HG02642 (cell line): ENCODE data around the gene NAV3.
"Not testable (repeated sequence)": the region's sequence is repeated elsewhere in the genome, so short reads cannot be mapped to it uniquely, and the experiment has no call there.

ENCODE experiments used
- ATAC-seq: cut with Tn5 transposase; IDR thresholded peaks from one replicate; pipeline ENCODE4 v1.9.1; 2021; ENCODE audit warnings: mild to moderate bottlenecking; ENCODE audit not compliant: unreplicated experiment, poor library complexity

NAV3 gene

DNA sequence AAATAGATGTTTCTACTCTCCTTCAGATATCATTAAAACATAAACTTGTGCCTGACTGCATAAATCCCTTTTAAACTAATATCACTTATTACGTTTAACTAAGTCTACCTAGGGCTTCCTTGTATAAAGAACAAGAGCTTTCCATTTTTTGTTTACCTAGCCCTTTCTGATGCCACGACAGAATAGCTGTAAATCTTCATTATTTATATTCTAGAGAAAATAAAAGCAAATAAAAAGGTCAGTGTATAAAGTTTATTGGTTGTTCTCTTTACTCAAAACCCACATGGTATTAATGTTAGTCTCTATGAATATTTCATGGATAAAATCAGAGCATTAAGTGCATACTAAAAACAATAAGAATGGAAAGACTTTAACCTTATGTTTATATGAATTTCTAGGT lies 269.1 kb downstream of the NAV3 start:
- ATAC-seq: no peak

DNA sequence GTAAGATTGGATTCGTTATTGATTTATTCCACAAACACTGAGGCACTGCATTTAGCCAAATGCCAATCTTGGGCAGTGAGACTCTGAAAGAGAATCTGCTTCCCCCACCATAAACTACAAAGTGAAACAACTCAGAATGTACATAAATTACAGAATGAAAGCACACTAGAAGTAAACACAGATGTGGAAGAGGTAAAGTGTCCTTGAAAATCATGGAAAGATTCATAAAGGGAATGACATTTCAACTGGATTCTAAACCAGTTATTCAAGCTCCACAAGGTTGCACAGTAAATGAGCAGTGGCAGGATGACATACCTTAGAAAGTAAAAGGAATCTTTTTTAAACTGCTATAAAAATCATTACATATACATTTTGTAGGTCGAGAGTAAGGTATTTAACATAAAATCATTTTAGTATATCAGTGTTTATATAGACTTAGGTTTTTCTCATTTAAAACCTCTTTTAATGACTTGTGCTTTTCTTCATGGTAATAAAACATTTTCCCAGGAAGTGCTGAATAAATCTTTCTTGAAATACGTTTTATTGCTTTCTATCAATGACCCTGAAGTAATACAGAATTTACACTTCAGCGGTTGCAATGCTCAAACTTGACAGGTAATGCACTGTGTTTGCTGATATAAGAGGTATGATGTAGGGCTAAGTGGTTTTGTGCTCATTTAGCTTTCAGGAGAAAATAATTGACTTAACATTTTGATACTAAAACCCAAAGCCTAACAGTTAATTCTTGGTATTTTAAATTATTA lies 270.6 kb downstream of the NAV3 start:
- ATAC-seq: no peak

DNA sequence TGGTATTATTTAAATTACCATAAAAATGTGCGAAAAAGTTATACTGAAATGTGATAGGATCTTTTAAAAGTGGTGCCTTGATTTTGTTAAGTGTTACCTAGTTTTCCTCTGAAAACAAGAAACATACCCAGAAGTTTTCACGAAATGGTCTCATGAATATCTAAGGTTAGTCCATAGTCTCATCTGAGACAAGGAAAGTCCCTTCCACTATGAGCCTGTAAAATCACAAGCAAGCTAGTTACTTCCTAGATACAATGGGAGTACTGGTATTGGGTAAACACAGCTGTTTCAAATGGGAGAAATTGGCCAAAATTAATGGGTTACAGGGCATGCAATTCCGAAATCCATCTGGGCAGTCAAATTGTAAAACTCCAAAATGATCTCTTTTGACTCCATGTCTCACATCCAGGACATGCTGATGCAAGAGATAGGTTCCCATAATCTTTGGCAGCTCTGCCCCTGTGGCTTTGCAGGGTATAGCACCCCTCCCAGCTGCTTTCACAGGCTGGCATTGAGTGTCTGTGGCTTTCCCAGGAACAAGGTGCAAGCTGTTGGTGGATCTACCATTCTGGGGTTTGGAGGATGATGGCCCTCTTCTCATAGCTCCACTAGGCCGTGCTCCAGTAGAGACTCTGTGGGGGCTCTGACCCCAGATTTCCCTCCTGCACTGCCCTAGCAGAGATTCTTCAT lies 271.4 kb downstream of the NAV3 start:
- ATAC-seq: no peak

DNA sequence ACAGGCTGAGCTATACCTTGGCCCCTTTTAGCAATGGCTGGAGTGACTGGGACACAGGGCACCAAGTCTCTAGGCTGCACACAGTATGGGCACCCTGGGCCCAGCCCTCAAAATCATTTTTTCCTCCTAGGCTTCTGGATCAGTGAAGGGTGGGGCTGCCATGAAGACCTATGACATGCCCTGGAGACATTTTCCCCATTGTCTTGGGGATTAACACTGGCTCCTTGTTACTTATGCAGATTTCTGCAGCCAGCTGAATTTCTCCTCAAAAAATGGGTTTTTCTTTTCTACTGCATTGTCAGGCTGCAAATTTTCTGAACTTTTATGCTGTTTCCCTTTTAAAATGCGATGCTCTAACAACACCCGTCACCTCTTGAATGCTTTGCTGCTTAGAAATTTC lies 272.1 kb downstream of the NAV3 start:
- ATAC-seq: not testable (repeated sequence)

DNA sequence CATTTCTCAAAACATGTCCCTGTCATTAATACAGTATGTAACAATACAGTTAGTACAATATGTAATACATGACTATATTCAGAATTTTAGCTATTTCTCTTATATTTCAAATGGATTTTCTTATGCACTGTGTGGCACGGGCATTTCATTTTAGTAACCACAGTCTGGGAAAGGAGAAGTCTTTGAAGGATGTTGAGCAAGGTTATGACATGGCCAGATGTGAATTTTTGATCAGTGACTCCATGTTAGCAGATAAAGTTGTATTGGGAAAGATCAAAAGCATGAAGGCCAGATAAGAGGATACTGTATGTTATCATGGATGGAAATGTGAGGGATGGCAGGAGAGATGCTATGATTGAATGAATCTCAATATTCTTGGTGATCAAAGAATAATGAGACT lies 285.2 kb downstream of the NAV3 start:
- no peak for ATAC-seq

DNA sequence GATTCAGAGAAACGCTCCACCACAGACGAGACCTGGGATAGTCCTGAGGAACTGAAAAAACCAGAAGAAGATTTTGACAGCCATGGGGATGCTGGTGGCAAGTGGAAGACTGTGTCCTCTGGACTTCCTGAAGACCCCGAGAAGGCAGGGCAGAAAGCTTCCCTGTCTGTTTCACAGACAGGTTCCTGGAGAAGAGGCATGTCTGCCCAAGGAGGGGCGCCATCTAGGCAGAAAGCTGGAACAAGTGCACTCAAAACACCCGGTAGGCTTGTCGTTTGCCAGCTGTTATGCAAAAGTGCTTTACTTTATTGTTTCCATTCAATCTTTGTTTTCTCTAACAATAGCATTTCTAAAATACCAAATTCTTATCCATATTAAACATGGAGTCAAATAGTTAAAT lies 287.3 kb downstream of the NAV3 start:
- ATAC-seq: no peak

DNA sequence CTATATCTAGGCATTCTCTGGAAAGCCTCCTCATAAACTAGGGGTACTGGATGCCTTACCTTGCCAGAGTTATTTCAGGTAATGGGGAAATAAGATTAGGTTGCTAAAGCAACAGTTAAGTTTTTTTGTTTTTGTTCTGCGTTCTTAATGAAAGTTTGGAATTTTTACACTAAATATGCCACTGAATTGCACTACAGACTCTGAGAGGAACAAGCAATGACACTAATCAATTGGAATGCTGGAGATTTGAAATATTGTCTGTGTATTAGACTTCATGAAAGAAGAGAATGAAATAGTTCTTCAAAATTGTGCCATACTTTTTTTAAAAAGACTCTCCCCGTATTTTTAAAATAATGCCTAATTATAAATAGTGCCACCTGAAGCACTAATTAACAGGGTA lies 287.8 kb downstream of the NAV3 start:
- ATAC-seq: no peak

DNA sequence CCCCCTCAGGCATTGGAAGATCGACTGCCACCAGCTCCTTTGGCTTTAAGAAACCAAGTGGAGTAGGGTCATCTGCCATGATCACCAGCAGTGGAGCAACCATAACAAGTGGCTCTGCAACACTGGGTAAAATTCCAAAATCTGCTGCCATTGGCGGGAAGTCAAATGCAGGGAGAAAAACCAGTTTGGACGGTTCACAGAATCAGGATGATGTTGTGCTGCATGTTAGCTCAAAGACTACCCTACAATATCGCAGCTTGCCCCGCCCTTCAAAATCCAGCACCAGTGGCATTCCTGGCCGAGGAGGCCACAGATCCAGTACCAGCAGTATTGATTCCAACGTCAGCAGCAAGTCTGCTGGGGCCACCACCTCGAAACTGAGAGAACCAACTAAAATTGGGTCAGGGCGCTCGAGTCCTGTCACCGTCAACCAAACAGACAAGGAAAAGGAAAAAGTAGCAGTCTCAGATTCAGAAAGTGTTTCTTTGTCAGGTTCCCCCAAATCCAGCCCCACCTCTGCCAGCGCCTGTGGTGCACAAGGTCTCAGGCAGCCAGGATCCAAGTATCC lies 288.7 kb downstream of the NAV3 start:
- ATAC-seq: no peak

DNA sequence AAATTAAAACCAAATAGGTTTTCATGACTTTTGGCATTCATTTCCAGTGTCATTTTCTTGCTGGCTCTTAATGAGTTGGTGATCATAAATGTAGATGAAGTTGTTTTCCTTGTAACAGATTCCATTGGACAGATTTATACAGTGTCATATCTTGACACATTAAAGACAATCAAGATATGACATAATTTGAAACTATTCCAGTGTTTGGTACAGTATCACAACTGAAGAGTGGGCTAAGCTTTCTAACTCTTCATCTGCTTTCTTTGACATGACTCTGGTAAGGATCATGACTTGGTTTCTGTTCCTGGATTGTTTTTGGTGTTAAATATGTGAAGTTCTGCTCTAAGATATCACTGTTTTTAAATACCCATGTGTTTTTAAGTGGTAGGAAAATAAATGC lies 289.6 kb downstream of the NAV3 start:
- ATAC-seq: no peak

DNA sequence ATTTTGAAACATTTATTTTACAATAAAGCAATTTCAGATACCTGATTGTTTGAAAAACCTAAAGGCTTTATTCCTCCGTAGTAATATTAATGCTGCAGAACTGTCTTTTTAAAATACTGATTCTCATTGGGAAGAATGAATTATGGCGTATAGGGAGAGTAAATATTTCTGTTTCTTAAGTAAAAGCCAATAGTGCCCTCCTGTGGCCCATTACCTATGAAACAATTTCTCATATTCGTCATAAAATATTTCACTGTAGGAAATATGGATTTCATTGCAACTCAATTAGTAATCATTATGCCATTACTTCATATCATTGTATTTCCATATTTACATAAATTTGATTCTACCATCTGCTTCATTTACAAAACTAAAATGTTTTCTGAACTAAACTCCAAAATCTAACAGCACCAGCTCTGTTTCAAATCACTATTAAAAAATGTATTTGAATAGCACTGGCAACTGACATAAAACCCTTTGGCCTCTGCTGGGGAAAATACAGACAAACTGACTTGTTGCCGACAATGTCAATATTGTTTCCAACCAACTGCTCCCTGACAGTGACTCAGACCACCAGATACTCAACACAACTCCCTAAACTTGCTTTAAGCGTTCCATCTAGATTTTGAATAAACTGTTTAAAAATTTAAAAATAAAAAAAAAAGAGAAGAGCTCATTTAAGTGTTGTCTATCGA lies 290.3 kb downstream of the NAV3 start:
- no peak for ATAC-seq

DNA sequence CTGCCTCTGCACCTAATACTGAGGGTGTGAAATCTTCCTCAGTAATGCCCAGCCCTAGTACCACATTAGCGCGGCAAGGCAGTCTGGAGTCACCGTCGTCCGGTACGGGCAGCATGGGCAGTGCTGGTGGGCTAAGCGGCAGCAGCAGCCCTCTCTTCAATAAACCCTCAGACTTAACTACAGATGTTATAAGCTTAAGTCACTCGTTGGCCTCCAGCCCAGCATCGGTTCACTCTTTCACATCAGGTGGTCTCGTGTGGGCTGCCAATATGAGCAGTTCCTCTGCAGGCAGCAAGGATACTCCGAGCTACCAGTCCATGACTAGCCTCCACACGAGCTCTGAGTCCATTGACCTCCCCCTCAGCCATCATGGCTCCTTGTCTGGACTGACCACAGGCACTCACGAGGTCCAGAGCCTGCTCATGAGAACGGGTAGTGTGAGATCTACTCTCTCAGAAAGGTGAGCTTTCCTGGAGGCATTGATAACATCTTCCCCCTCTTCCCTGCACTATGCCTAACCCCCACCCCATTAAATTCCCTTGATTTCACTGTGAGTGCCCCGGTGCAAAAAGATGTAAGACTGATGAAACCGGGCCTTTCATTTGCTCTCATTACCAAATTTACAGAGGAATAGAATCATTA lies 291.4 kb downstream of the NAV3 start:
- no peak for ATAC-seq

DNA sequence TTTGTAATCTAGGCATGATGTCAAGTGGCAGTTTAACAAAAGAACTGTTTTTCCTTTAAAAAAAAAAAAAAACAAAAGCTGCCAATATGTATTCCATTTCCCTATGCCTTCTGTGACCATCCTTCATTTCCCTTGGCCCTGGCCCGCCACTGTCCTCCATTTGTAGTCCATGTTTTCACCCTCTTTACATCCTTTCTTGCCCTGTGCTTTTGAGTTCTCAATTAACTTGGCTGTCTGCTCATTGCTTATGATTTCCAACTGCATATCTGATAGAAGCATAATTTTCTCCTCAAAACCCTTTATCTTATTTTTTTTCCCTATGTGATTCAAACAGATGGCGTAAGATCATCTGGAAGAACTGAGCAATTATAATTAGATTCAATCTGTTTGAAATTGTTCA lies 297.5 kb downstream of the NAV3 start:
- ATAC-seq: no peak

DNA sequence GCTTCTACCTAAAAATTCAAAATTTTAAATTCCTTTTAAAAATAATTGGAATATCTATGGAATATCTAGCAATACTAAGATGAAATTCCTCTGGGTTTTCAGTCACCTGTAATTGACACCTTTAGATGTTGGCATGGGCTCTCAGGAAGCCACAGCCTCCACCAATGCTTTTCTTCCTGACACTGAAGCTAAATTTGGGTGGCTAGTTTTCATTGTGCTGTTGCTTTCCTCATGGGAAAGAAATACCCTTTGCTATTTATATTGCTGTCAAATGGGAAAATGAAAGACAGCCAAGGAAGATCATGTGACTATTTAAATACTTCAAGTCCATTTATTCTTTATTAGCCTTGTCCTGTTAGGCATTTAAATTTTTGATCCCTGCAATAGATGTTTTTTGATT lies 313.0 kb downstream of the NAV3 start:
- ATAC-seq: no peak

DNA sequence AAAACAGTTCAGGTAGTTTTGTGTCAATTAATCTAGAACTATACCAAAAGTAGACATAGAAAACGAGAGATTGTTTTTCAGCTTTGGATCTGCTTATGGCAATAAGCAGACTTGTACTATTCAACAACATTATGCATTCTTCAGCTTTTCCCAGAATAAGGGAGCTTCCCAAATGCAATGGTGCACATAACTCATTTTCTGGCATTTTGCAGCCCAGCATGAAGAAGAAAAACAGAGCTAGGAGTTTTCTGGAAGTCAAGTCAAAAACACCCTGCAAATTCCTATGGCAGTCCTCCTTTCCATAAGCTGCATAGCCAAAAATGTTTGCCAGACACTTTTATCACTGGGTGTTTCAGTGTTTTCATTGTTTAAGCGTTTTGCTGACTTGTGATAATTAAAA lies 314.7 kb downstream of the NAV3 start:
- ATAC-seq: no peak

DNA sequence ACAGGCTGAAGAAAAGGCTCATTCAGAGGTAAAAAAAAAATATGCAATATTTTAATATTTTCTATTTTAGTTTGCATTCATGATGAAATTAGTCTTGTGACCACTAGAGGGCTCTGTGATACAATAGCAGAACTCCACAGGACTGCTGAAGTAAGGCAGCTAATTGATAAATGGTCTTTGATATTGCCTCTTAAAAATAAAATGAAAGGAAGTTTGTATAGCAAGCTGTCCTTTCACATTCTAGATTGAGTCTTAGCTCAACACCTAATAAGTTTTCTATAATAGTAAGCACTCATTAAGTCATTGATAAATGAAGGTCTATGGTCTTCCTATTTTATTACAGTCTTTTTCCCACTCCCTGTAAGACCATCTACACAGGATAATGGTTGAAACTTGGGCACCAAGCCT lies 315.7 kb downstream of the NAV3 start:
- peak; percentile 68 for ATAC-seq

DNA sequence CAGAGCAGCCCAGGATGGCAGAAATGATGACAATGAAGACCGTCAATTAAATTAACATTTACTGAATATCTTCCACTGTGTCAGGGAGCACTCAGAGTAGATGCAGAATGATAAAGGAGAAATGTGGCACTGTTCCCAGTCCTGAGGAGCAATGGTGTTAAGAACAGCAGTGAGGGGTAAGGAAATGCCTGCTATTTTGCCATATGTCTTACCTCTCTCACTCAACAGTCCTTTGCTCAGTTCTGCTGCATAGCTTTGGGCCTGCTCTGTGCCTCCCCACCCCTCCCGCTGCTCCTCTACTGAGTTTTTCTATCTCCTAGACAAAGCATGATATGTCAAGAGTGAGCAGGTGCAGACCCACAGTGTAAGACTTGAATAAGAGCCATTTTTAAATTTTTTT lies 318.8 kb downstream of the NAV3 start:
- ATAC-seq: no peak

DNA sequence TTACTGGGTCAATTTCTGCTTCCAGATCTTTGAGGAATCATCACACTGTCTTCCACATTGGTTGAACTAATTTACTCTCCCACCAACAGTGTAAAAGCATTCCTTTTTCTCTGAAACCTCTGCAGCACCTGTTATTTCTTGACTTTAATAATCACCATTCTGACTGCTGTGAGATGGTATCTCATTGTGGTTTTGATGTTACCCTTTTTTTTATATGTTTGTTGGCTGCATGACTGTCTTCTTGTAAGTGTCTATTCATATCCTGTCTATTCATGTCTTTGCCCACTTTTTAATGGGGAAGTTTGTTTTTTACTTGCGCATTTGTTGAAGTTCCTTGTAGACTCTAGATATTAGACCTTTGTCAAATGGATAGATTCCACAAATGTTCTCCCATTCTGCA lies 324.9 kb downstream of the NAV3 start:
- ATAC-seq: no peak

DNA sequence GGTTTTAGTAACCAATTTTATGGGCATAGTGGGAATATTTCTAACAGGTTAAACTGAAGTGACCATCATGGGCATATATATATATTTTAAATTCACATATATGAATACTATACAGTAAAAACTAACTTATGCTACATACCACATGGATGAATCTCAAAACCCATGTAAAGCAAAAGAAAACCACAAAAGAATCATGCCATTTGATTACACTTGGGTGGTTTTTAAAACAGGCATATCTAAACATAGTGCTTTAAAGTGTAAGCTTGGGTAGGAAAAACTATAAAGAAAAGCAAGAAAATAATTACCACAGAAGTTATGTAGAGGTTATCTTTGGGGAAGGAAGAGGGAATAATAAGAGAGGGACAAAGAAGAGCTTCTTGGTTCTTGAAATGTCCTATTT lies 326.1 kb downstream of the NAV3 start:
- no peak for ATAC-seq

DNA sequence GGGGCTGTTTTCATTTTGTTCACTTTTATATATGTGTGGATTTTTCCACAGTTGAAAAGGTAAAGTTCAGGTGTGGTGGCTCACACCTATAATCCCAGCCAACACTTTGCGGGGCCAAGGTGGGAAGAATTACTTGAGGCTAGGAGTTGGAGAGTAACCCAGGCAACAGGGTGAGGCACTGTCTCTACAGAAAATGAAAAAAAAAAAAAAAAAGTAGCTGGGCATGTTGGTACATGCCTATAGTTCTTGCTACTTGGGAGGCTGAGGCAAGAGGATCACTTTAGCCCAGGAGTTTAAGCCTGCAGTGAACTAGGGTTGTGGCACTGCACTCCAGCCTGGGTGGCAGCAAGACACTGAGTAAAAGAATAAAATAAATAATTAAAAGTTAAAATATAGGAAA lies 326.5 kb downstream of the NAV3 start:
- no peak for ATAC-seq

DNA sequence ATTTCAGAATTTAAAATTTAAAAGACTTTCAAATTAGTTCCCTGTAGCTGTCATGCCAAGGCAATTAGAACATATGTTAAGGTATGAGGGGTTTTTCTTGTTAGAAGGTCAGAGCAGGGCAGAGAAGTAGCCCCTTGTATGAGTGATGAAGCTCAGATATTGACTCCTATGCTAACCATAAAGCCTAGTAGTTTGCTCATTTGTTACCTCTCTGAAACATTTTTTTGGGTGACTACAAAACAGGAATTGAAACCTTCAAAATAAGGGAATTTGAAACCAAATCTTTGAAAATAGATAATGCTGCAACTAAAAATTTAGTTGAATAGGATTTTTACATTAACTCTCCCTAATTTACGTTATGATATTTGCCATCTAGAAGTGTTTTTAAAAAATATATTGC lies 333.5 kb downstream of the NAV3 start:
- ATAC-seq: no peak

DNA sequence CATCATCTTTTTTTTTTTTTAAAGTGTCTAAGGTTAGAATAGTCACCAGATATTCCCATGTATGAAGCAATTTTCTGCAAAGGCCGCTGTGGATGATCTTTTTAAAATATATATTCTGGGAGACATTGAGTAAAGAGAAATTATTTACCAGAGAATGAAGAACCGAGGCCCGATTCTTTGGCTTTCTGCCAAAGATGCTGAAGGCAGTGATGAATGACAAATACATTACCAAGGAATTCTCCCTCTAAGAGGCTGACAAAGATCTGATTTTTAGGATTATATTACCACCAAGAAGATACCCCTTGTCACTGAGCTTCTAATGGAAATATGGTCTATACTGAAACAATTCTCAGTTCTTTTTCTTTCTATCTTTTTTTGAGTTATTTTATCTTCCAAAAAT lies 336.8 kb downstream of the NAV3 start:
- no peak for ATAC-seq
